ENCODE results near the gene RFX8.

The RFX8 gene

GRCh38 chr2:101410114-101410513 is 64.8 kb downstream of the RFX8 start:
- POLR2A ChIA-PET, result no interaction called here
- CTCF ChIA-PET, result interaction anchor here (1.5 kb wide), 1 partner anchor 9 kb away, joined by 3 read pairs; no protein-coding TSS in a partner anchor
- TF ChIP-seq FOXK2 (IDR thresholded peaks at IDR 0.05), result no peak
- TF ChIP-seq ELF4 (IDR thresholded peaks at IDR 0.05), result no peak
- TF ChIP-seq ARNT (IDR thresholded peaks at IDR 0.05), result no peak
- TF ChIP-seq TARDBP (IDR thresholded peaks at IDR 0.05), result no peak
- TF ChIP-seq L3MBTL2 (conservative IDR thresholded peaks at IDR 0.05), result no peak
- no peak for TF ChIP-seq FOXM1 (IDR thresholded peaks at IDR 0.05; ENCODE audit: borderline replicate concordance)
- TF ChIP-seq ZNF384 (IDR thresholded peaks at IDR 0.05), result no peak
- TF ChIP-seq PKNOX1 (IDR thresholded peaks at IDR 0.05), result no peak
- TF ChIP-seq LEF1 (IDR thresholded peaks at IDR 0.05; ENCODE audit: borderline replicate concordance), result no peak
- TF ChIP-seq HDGF (IDR thresholded peaks at IDR 0.05; ENCODE audit: borderline replicate concordance), result no peak
- no peak for TF ChIP-seq FOXA1 (IDR thresholded peaks at IDR 0.05)
- TF ChIP-seq BHLHE40 (IDR thresholded peaks at IDR 0.05; ENCODE audit: borderline replicate concordance), result no peak
- TF ChIP-seq SUZ12 (IDR thresholded peaks at IDR 0.05), result no peak

GRCh38 chr2:101409699-101410098 is 65.2 kb downstream of the RFX8 start:
- ChIA-PET POLR2A (no interaction called here), CTCF (interaction anchor here (0.6 to 2.0 kb wide), 2 partner anchors 9 to 117 kb away, joined by 4 to 6 read pairs; no protein-coding TSS in a partner anchor)
- TF ChIP-seq CTBP1 (IDR thresholded peaks at IDR 0.05; ENCODE audit: borderline replicate concordance), result no peak
- TF ChIP-seq FOXA1 (IDR thresholded peaks at IDR 0.05), result no peak
- TF ChIP-seq LEF1 (IDR thresholded peaks at IDR 0.05; ENCODE audit: borderline replicate concordance), result no peak
- TF ChIP-seq NFRKB (IDR thresholded peaks at IDR 0.05), result no peak
- TF ChIP-seq PKNOX1 (IDR thresholded peaks at IDR 0.05), result no peak
- no peak for TF ChIP-seq SUZ12 (IDR thresholded peaks at IDR 0.05)
- no peak for DNase-seq (ENCODE audit: extremely low spot score)

More at GRCh38 chr2:101410114-101410513, 64.8 kb downstream of the RFX8 start:
- DNase-seq (ENCODE audit: extremely low spot score), result no peak

GRCh38 chr2:101408925-101409324 is 66.0 kb downstream of the RFX8 start:
- ChIA-PET CTCF (interaction anchor here (2.0 kb wide), 1 partner anchor 10 kb away, joined by 6 read pairs; no protein-coding TSS in a partner anchor), POLR2A (interaction anchor here (1.0 kb wide), 1 partner anchor 22 kb away, joined by 4 read pairs; the partner anchor contains the start of gene CREG2)
- no peak for DNase-seq (ENCODE audit: extremely low spot score)
- TF ChIP-seq FOXA1 (IDR thresholded peaks at IDR 0.05), result no peak
- TF ChIP-seq FOXK2 (IDR thresholded peaks at IDR 0.05), result no peak
- no peak for TF ChIP-seq ELF4 (IDR thresholded peaks at IDR 0.05)
- no peak for TF ChIP-seq CTBP1 (IDR thresholded peaks at IDR 0.05; ENCODE audit: borderline replicate concordance)
- TF ChIP-seq BHLHE40 (IDR thresholded peaks at IDR 0.05; ENCODE audit: borderline replicate concordance), result no peak
- no peak for TF ChIP-seq ZNF384 (IDR thresholded peaks at IDR 0.05)
- TF ChIP-seq LEF1 (IDR thresholded peaks at IDR 0.05; ENCODE audit: borderline replicate concordance), result no peak
- TF ChIP-seq TARDBP (IDR thresholded peaks at IDR 0.05), result no peak
- no peak for TF ChIP-seq SP1 (IDR thresholded peaks at IDR 0.05)
- no peak for TF ChIP-seq L3MBTL2 (conservative IDR thresholded peaks at IDR 0.05)
- no peak for TF ChIP-seq SUZ12 (IDR thresholded peaks at IDR 0.05)
- no peak for TF ChIP-seq PKNOX1 (IDR thresholded peaks at IDR 0.05)

GRCh38 chr2:101405351-101405899 is 69.5 kb downstream of the RFX8 start:
- no peak for DNase-seq (ENCODE audit: extremely low spot score)
- TF ChIP-seq BHLHE40 (IDR thresholded peaks at IDR 0.05; ENCODE audit: borderline replicate concordance) (no peak), SUZ12 (IDR thresholded peaks at IDR 0.05) (no peak), FOXA1 (IDR thresholded peaks at IDR 0.05) (no peak), HDGF (IDR thresholded peaks at IDR 0.05; ENCODE audit: borderline replicate concordance) (no peak), ARNT (IDR thresholded peaks at IDR 0.05) (no peak), PKNOX1 (IDR thresholded peaks at IDR 0.05) (no peak)
- CTCF ChIA-PET, result interaction anchor here (0.9 kb wide), 1 partner anchor 18 kb away, joined by 3 read pairs; the partner anchor contains the start of gene CREG2
- POLR2A ChIA-PET, result no interaction called here

- ChIA-PET CTCF (no interaction called here), POLR2A (no interaction called here)
- TF ChIP-seq ZNF384 (IDR thresholded peaks at IDR 0.05) (no peak), FOXK2 (IDR thresholded peaks at IDR 0.05) (no peak), ELF4 (IDR thresholded peaks at IDR 0.05) (no peak), HDGF (IDR thresholded peaks at IDR 0.05; ENCODE audit: borderline replicate concordance) (no peak), CTBP1 (IDR thresholded peaks at IDR 0.05; ENCODE audit: borderline replicate concordance) (no peak), ARNT (IDR thresholded peaks at IDR 0.05) (no peak), BHLHE40 (IDR thresholded peaks at IDR 0.05; ENCODE audit: borderline replicate concordance) (no peak), LEF1 (IDR thresholded peaks at IDR 0.05; ENCODE audit: borderline replicate concordance) (no peak)
- no peak for DNase-seq (ENCODE audit: extremely low spot score)
Observed at GRCh38 chr2:101403745-101404144, 71.2 kb downstream of the RFX8 start.

GRCh38 chr2:101402630-101403029 is 72.3 kb downstream of the RFX8 start:
- DNase-seq (ENCODE audit: extremely low spot score), result no peak
- TF ChIP-seq FOXK2 (IDR thresholded peaks at IDR 0.05), result no peak
- TF ChIP-seq PKNOX1 (IDR thresholded peaks at IDR 0.05), result no peak
- no peak for TF ChIP-seq CTBP1 (IDR thresholded peaks at IDR 0.05; ENCODE audit: borderline replicate concordance)
- TF ChIP-seq TARDBP (IDR thresholded peaks at IDR 0.05), result no peak
- TF ChIP-seq ELF4 (IDR thresholded peaks at IDR 0.05), result no peak
- TF ChIP-seq SUZ12 (IDR thresholded peaks at IDR 0.05), result no peak
- TF ChIP-seq BHLHE40 (IDR thresholded peaks at IDR 0.05; ENCODE audit: borderline replicate concordance), result no peak
- TF ChIP-seq LEF1 (IDR thresholded peaks at IDR 0.05; ENCODE audit: borderline replicate concordance), result no peak
- TF ChIP-seq FOXA1 (IDR thresholded peaks at IDR 0.05), result no peak
- TF ChIP-seq ARNT (IDR thresholded peaks at IDR 0.05), result no peak
- no peak for TF ChIP-seq FOXM1 (IDR thresholded peaks at IDR 0.05; ENCODE audit: borderline replicate concordance)
- no peak for TF ChIP-seq SP1 (IDR thresholded peaks at IDR 0.05)
- TF ChIP-seq NFRKB (IDR thresholded peaks at IDR 0.05), result no peak
- no peak for TF ChIP-seq L3MBTL2 (conservative IDR thresholded peaks at IDR 0.05)
- TF ChIP-seq ZNF384 (IDR thresholded peaks at IDR 0.05), result no peak
- no peak for TF ChIP-seq HDGF (IDR thresholded peaks at IDR 0.05; ENCODE audit: borderline replicate concordance)
- POLR2A ChIA-PET, result no interaction called here
- CTCF ChIA-PET, result interaction anchor here (0.5 to 1.4 kb wide), 3 partner anchors 15 to 1507 kb away, joined by 3 to 9 read pairs (median 4); partner anchors contain the start of gene CREG2
